PC-9 (cell line): ENCODE results near the gene PNPLA2. TPM values are rescaled to one million over a fixed set of nuclear protein-coding genes. Genes with fewer than 3 reads are reported as not detected.

Experiments used
- BruUV-seq: library from RNA; stranded (reverse); fragments of 400-500 nt; replicated peaks from 2 replicates; lab custom pipeline; 2021; lab: Mats Ljungman, UMichigan
- CTCF ChIA-PET: fragments of 300-600 bp; sonication (Branson Sonifier 250); formaldehyde crosslinking; loops from one replicate; lab custom pipeline; 2022; ENCODE audit warnings: antibody characterized with exemption; lab: Charles Lee
- POLR2A ChIA-PET: fragments of 300-600 bp; sonication (Branson Sonifier 250); formaldehyde crosslinking; loops from one replicate; lab custom pipeline; 2022; ENCODE audit warnings: antibody characterized with exemption; ENCODE audit not compliant: unreplicated experiment; lab: Charles Lee
- DNase-seq, 2 experiments: peaks; one replicate each; pipeline versions ENCODE4 v3.0.0 to v3.0.0-alpha.2; 2015 to 2022; ENCODE audit warnings: mixed read lengths in 1 of 2
- H2AFZ ChIP-seq: fragments of 200-600 bp; sonication (generic); 2 replicates; pipeline ENCODE4 v1.8.1; 2017; ENCODE audit warnings: antibody characterized with exemption
- H3F3A ChIP-seq: fragments of 200-600 bp; sonication (generic); 2 replicates; pipeline ENCODE4 v1.8.1; 2017; ENCODE audit warnings: antibody characterized with exemption, mild to moderate bottlenecking, low read depth; ENCODE audit not compliant: insufficient read depth
- H3K27ac ChIP-seq: fragments of 200-600 bp; sonication (generic); 2 replicates; pipeline ENCODE4 v1.6.1; 2016; ENCODE audit warnings: mixed run types
- H3K27me3 ChIP-seq: fragments of 200-600 bp; sonication (generic); 2 replicates; pipeline ENCODE4 v1.6.1; 2016; ENCODE audit warnings: low read depth, mixed run types; ENCODE audit not compliant: insufficient read depth
- H3K36me3 ChIP-seq: fragments of 200-600 bp; sonication (generic); 2 replicates; pipeline ENCODE4 v1.6.1; 2016; ENCODE audit warnings: low read depth, mixed run types
- H3K4me1 ChIP-seq: fragments of 200-600 bp; sonication (generic); replicated peaks from 2 replicates; pipeline ENCODE4 v1.6.1; 2016; ENCODE audit warnings: mixed run types; ENCODE audit not compliant: insufficient read depth
- H3K4me2 ChIP-seq: fragments of 200-600 bp; sonication (generic); 2 replicates; pipeline ENCODE4 v1.6.1; 2017; ENCODE audit warnings: mixed run types
- H3K4me3 ChIP-seq: fragments of 200-600 bp; sonication (generic); 2 replicates; pipeline ENCODE4 v1.6.1; 2016; ENCODE audit warnings: mixed run types
- H3K79me2 ChIP-seq: fragments of 200-600 bp; sonication (generic); 2 replicates; pipeline ENCODE4 v1.6.1; 2017; ENCODE audit warnings: low read depth, mixed run types
- H3K9me2 ChIP-seq: fragments of 200-600 bp; sonication (generic); 2 replicates; pipeline ENCODE4 v1.8.1; 2017; ENCODE audit warnings: mild to moderate bottlenecking; ENCODE audit not compliant: insufficient read depth
- H3K9me3 ChIP-seq: fragments of 200-600 bp; sonication (generic); 2 replicates; pipeline ENCODE4 v1.8.1; 2016; ENCODE audit warnings: low read depth; ENCODE audit not compliant: insufficient read depth
- H4K20me1 ChIP-seq: fragments of 200-600 bp; sonication (generic); 2 replicates; pipeline ENCODE4 v1.8.1; 2017; ENCODE audit not compliant: insufficient read depth
- CTCF ChIP-seq: fragments of 200-600 bp; sonication (generic); conservative IDR thresholded peaks from 2 replicates; pipeline ENCODE4 v1.6.1; 2017; ENCODE audit warnings: mixed run types, antibody characterized with exemption, mild to moderate bottlenecking, moderate library complexity
- EZH2 ChIP-seq: fragments of 200-600 bp; sonication (generic); IDR thresholded peaks from 2 replicates; pipeline ENCODE4 v1.8.0; 2017; ENCODE audit warnings: antibody characterized with exemption, low read depth
- intact Hi-C: fragments of 100-400 bp; cut with micrococcal nuclease; formaldehyde crosslinking; loops from one replicate; pipeline ENCODE4 v1.10.0; 2022; ENCODE audit not compliant: unreplicated experiment
- total RNA-seq: library from RNA; stranded (reverse); gene quantifications from 2 replicates; pipeline ENCODE4 v1.2.3, GENCODE V29; 2021

PNPLA2 gene
- total RNA-seq, 1 experiment from 2014 or later: 137 TPM

GRCh38 chr11:792873-793272 lies 25.8 kb upstream of the PNPLA2 start:
- intact Hi-C loops: no loop called here
- no peak for TF ChIP-seq CTCF
- TF ChIP-seq EZH2: no peak
- DNase-seq: no peak
- H3K9me3 ChIP-seq: no peaks in the 10 kb centered on the region
- peaks cover 7% of the 10 kb centered on the region; the same call in 1 of the 2 replicates for H3F3A ChIP-seq
- no peak overlapping the region for H3K4me3 ChIP-seq
- peaks cover 8% of the 10 kb centered on the region for H3K4me1 ChIP-seq
- no peak overlapping the region for H2AFZ ChIP-seq
- no TSS peak for BruUV-seq
- H3K79me2 ChIP-seq: no peaks in the 10 kb centered on the region
- no peaks in the 10 kb centered on the region for H3K9me2 ChIP-seq
- CTCF ChIA-PET: no interaction called here
- no peak overlapping the region for H3K4me2 ChIP-seq
- H3K27ac ChIP-seq: no peak overlapping the region
- POLR2A ChIA-PET: no interaction called here
- H4K20me1 ChIP-seq: no peaks in the 10 kb centered on the region
- no peaks in the 10 kb centered on the region for H3K36me3 ChIP-seq
- H3K27me3 ChIP-seq: no peaks in the 10 kb centered on the region

GRCh38 chr11:793556-793955 lies 25.2 kb upstream of the PNPLA2 start:
- TF ChIP-seq CTCF: no peak
- no peak for TF ChIP-seq EZH2
- BruUV-seq: no TSS peak
- no peaks in the 10 kb centered on the region for H3K9me2 ChIP-seq
- H3K27me3 ChIP-seq: no peaks in the 10 kb centered on the region
- H3F3A ChIP-seq: peaks cover 7% of the 10 kb centered on the region; the same call in 1 of the 2 replicates
- H3K27ac ChIP-seq: no peak overlapping the region
- no peak for DNase-seq
- H3K4me2 ChIP-seq: no peak overlapping the region
- no peaks in the 10 kb centered on the region for H4K20me1 ChIP-seq
- H3K36me3 ChIP-seq: no peaks in the 10 kb centered on the region
- intact Hi-C loops: no loop called here
- H2AFZ ChIP-seq: no peak overlapping the region
- peaks cover 8% of the 10 kb centered on the region for H3K4me1 ChIP-seq
- H3K4me3 ChIP-seq: no peak overlapping the region
- no peaks in the 10 kb centered on the region for H3K9me3 ChIP-seq
- H3K79me2 ChIP-seq: no peaks in the 10 kb centered on the region
- ChIA-PET POLR2A (interaction anchor here (0.9 kb wide), 1 partner anchor 10 kb away, joined by 3 read pairs; no protein-coding TSS in a partner anchor), CTCF (no interaction called here)

- Histone ChIP-seq H2AFZ (no peak overlapping the region), H3F3A (peaks cover 7% of the 10 kb centered on the region; the same call in 1 of the 2 replicates), H4K20me1 (no peaks in the 10 kb centered on the region), H3K27ac (no peak overlapping the region), H3K27me3 (no peaks in the 10 kb centered on the region), H3K4me1 (peaks cover 8% of the 10 kb centered on the region), H3K4me3 (no peak overlapping the region), H3K36me3 (no peaks in the 10 kb centered on the region), H3K9me2 (no peaks in the 10 kb centered on the region), H3K4me2 (no peak overlapping the region), H3K9me3 (no peaks in the 10 kb centered on the region), H3K79me2 (no peaks in the 10 kb centered on the region)
- no TSS peak for BruUV-seq
- intact Hi-C loops: no loop called here
- ChIA-PET CTCF (no interaction called here), POLR2A (interaction anchor here (0.9 kb wide), 1 partner anchor 10 kb away, joined by 3 read pairs; no protein-coding TSS in a partner anchor)
- TF ChIP-seq EZH2 (no peak), CTCF (no peak)
- DNase-seq: no peak
These were observed 24.5 kb upstream of the PNPLA2 start for GRCh38 chr11:794013-794765.
